ENCODE measurements around the gene PAPPA.

GRCh38 chr9:116243708-116244107 lies 90.1 kb downstream of the PAPPA start:
- TF ChIP-seq POLR2AphosphoS5 (IDR thresholded peaks at IDR 0.05; ENCODE audit: low read depth, low read length) = no peak
- TF ChIP-seq CHD2 (IDR thresholded peaks at IDR 0.05; ENCODE audit: low read length, partially characterized antibody) = no peak
- TF ChIP-seq, protein P1, sequence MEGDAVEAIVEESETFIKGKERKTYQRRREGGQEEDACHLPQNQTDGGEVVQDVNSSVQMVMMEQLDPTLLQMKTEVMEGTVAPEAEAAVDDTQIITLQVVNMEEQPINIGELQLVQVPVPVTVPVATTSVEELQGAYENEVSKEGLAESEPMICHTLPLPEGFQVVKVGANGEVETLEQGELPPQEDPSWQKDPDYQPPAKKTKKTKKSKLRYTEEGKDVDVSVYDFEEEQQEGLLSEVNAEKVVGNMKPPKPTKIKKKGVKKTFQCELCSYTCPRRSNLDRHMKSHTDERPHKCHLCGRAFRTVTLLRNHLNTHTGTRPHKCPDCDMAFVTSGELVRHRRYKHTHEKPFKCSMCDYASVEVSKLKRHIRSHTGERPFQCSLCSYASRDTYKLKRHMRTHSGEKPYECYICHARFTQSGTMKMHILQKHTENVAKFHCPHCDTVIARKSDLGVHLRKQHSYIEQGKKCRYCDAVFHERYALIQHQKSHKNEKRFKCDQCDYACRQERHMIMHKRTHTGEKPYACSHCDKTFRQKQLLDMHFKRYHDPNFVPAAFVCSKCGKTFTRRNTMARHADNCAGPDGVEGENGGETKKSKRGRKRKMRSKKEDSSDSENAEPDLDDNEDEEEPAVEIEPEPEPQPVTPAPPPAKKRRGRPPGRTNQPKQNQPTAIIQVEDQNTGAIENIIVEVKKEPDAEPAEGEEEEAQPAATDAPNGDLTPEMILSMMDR (IDR thresholded peaks at IDR 0.05) = no peak
- TF ChIP-seq TAF1 (IDR thresholded peaks at IDR 0.05; ENCODE audit: borderline replicate concordance, low read depth, low read length) = no peak
- TF ChIP-seq SIN3A (IDR thresholded peaks at IDR 0.05; ENCODE audit: borderline replicate concordance, low read depth, low read length) = no peak
- no peak for TF ChIP-seq NRF1 (IDR thresholded peaks at IDR 0.05; ENCODE audit: low read depth, low read length)
- no peak for TF ChIP-seq RFX5 (IDR thresholded peaks at IDR 0.05; ENCODE audit: low read length)
- no peak for TF ChIP-seq YY1 (IDR thresholded peaks at IDR 0.05; ENCODE audit: low read depth)
- TF ChIP-seq, protein P2, sequence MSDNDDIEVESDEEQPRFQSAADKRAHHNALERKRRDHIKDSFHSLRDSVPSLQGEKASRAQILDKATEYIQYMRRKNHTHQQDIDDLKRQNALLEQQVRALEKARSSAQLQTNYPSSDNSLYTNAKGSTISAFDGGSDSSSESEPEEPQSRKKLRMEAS (IDR thresholded peaks at IDR 0.05; ENCODE audit: low read depth) = no peak
- TF ChIP-seq FOSL2 (IDR thresholded peaks at IDR 0.05; ENCODE audit: borderline replicate concordance, low read depth) = no peak
- TF ChIP-seq NFIC (IDR thresholded peaks at IDR 0.05; ENCODE audit: borderline replicate concordance) = no peak
- TF ChIP-seq, protein P3, sequence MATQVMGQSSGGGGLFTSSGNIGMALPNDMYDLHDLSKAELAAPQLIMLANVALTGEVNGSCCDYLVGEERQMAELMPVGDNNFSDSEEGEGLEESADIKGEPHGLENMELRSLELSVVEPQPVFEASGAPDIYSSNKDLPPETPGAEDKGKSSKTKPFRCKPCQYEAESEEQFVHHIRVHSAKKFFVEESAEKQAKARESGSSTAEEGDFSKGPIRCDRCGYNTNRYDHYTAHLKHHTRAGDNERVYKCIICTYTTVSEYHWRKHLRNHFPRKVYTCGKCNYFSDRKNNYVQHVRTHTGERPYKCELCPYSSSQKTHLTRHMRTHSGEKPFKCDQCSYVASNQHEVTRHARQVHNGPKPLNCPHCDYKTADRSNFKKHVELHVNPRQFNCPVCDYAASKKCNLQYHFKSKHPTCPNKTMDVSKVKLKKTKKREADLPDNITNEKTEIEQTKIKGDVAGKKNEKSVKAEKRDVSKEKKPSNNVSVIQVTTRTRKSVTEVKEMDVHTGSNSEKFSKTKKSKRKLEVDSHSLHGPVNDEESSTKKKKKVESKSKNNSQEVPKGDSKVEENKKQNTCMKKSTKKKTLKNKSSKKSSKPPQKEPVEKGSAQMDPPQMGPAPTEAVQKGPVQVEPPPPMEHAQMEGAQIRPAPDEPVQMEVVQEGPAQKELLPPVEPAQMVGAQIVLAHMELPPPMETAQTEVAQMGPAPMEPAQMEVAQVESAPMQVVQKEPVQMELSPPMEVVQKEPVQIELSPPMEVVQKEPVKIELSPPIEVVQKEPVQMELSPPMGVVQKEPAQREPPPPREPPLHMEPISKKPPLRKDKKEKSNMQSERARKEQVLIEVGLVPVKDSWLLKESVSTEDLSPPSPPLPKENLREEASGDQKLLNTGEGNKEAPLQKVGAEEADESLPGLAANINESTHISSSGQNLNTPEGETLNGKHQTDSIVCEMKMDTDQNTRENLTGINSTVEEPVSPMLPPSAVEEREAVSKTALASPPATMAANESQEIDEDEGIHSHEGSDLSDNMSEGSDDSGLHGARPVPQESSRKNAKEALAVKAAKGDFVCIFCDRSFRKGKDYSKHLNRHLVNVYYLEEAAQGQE (IDR thresholded peaks at IDR 0.05; ENCODE audit: low read depth, low read length) = no peak
